ENCODE results near the gene MKNK1. TPM values are rescaled to one million over a fixed set of nuclear protein-coding genes. Genes with fewer than 3 reads are reported as not detected.
A peak's percentile ranks its signal among the peaks of the same experiment; 100 is the strongest.

MKNK1 gene
- total RNA-seq, 1 experiment from 2014 or later, result 12.9 TPM

DNA sequence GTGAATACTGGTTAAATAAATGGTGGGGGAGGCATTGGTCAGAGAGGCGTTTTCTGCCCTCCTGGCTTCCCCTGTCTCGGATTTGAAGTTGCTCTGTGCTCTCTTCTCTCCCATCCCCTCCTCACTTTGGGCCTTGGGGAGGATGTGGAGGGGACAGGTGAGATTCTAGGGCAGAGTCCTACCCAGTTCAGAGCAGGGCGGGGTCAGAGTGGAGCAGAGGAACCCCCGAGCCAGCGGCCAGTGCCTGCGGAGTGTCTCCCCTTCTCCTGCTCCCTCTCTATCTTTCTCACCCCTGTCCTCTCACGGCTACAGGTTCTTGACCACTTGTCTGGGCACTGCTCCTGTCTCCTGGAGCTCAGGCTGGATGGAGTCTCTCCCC is 60.7 kb downstream of the MKNK1 start:
- no peak overlapping the region for H3K9ac ChIP-seq (ENCODE audit: extremely low read depth, insufficient read length, low read length)
- H3K4me3 Mint-ChIP-seq, result peak overlapping the region; percentile 70 to 81
- H3K79me1 ChIP-seq (ENCODE audit: insufficient read depth, low read depth, low read length, poor library complexity, severe bottlenecking), result no peaks in the 10 kb centered on the region
- H3K27ac Mint-ChIP-seq, result no peak overlapping the region
- no peaks in the 10 kb centered on the region for H3K9me3 ChIP-seq (ENCODE audit: control insufficient read depth, low read depth, low read length)
- H4K91ac ChIP-seq (ENCODE audit: insufficient read length, low read depth, low read length), result no peak overlapping the region
- no peaks in the 10 kb centered on the region for H3K4me1 ChIP-seq (ENCODE audit: insufficient read depth, low read length)
- DNase-seq, result no peak
- peaks cover 95% of the 10 kb centered on the region for H3K27me3 Mint-ChIP-seq (ENCODE audit: low read depth)
- H2AK5ac ChIP-seq (ENCODE audit: insufficient read length, low read length), result no peak overlapping the region
- H2BK20ac ChIP-seq (ENCODE audit: low read depth, low read length, poor library complexity, severe bottlenecking), result no peak overlapping the region
- H3K27ac ChIP-seq (ENCODE audit: insufficient read length, low read depth, low read length), result no peak overlapping the region
- no peak overlapping the region for H3K56ac ChIP-seq (ENCODE audit: insufficient read length, low read depth, low read length)
- H3K79me2 ChIP-seq (ENCODE audit: insufficient read depth, low read length), result no peaks in the 10 kb centered on the region
- H3T11ph ChIP-seq (ENCODE audit: low read length), result no peak overlapping the region
- no peaks in the 10 kb centered on the region; a peak in 1 of 7 replicates for H3K36me3 Mint-ChIP-seq (ENCODE audit: insufficient read depth in 1 of 3, low read depth in 3 of 3)
- H3K4me2 ChIP-seq (ENCODE audit: insufficient read depth, insufficient read length, low read length), result peak overlapping the region; percentile 44
- peaks cover 36% of the 10 kb centered on the region for H3K27me3 ChIP-seq (ENCODE audit: insufficient read depth, low read length)
- no CpG with 5 or more reads among the region's 7 CpGs for WGBS (ENCODE audit: extremely low coverage, insufficient read length, low lambda C conversion rate)
- no peak overlapping the region for H2BK12ac ChIP-seq (ENCODE audit: insufficient read length, low read depth, low read length)
- H3K18ac ChIP-seq (ENCODE audit: insufficient read length, low read depth, low read length), result no peak overlapping the region
- H4K20me1 ChIP-seq (ENCODE audit: control insufficient read depth, insufficient read depth, insufficient read length), result no peaks in the 10 kb centered on the region
- H2BK120ac ChIP-seq (ENCODE audit: low read depth, low read length, poor library complexity, severe bottlenecking), result no peak overlapping the region
- no peaks in the 10 kb centered on the region for H3K9me3 Mint-ChIP-seq
- no peak overlapping the region for H3K14ac ChIP-seq (ENCODE audit: insufficient read depth, low read length)
- no peak overlapping the region for H4K8ac ChIP-seq (replicated peaks; ENCODE audit: insufficient read length, low read depth, low read length)
- TF ChIP-seq, protein P1, sequence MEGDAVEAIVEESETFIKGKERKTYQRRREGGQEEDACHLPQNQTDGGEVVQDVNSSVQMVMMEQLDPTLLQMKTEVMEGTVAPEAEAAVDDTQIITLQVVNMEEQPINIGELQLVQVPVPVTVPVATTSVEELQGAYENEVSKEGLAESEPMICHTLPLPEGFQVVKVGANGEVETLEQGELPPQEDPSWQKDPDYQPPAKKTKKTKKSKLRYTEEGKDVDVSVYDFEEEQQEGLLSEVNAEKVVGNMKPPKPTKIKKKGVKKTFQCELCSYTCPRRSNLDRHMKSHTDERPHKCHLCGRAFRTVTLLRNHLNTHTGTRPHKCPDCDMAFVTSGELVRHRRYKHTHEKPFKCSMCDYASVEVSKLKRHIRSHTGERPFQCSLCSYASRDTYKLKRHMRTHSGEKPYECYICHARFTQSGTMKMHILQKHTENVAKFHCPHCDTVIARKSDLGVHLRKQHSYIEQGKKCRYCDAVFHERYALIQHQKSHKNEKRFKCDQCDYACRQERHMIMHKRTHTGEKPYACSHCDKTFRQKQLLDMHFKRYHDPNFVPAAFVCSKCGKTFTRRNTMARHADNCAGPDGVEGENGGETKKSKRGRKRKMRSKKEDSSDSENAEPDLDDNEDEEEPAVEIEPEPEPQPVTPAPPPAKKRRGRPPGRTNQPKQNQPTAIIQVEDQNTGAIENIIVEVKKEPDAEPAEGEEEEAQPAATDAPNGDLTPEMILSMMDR (conservative IDR thresholded peaks at IDR 0.05), result no peak
- peaks cover 20 to 27% of the 10 kb centered on the region in 2 experiments for H3K4me1 Mint-ChIP-seq
- H3K4ac ChIP-seq (ENCODE audit: low read depth, low read length), result no peak overlapping the region
- H2AFZ ChIP-seq (ENCODE audit: low read length), result no peak overlapping the region
- H3K23ac ChIP-seq (ENCODE audit: insufficient read length, low read depth, low read length), result no peak overlapping the region
- H2BK5ac ChIP-seq (ENCODE audit: insufficient read length, low read length), result no peak overlapping the region
- H3K23me2 ChIP-seq (ENCODE audit: insufficient read length, low read depth, low read length, poor library complexity, severe bottlenecking), result peaks cover 11% of the 10 kb centered on the region
- H2BK15ac ChIP-seq (ENCODE audit: low read depth, low read length), result no peak overlapping the region
- H4K5ac ChIP-seq (ENCODE audit: insufficient read length, low read depth, low read length), result no peak overlapping the region

All from H9 (cell line).